GM12891 (cell line): ENCODE data around the gene GCKR.

ENCODE experiments used
- POLR2A ChIP-seq: IDR thresholded peaks from 2 replicates; pipeline ENCODE4 v1.6.1; 2011; ENCODE audit warnings: low read depth, low read length, control low read depth
- POLR2AphosphoS5 ChIP-seq: IDR thresholded peaks from 2 replicates; pipeline ENCODE4 v1.6.1; 2011; ENCODE audit warnings: low read depth, low read length, control low read depth

- TF ChIP-seq POLR2AphosphoS5 = no peak
- no peak for TF ChIP-seq POLR2A
These were observed 9.9 kb downstream of the GCKR start for GRCh38 chr2:27506587-27506986.
